ENCODE data around the gene VEZF1. TPM values are rescaled to one million over a fixed set of nuclear protein-coding genes. Genes with fewer than 3 reads are reported as not detected.

Gene VEZF1
- total RNA-seq, 8 experiments from 2014 or later, result 14.0 to 87.6 (median 43.0) TPM

- ATAC-seq (replicated peaks in 6 of 8), result peak in 1 of 8 experiments; percentile 22
- Histone ChIP-seq H3K4me1 (replicated peaks in 1 of 2) (peaks cover 8 to 27% of the 10 kb centered on the region in 2 donors), H3K4me3 (no peak overlapping the region), H3K27ac (no peak overlapping the region)
- WGBS, 10 experiments, result 17 to 29% (median 23%) methylated on average over 2 of the region's 2 CpGs; no CpG with 5 or more reads in 6 of the 10 experiments
- in situ Hi-C loops (cut with MboI; ENCODE audit: low pct_unique_long_range_greater_than_20kb in 2 of 9, low sequenced_read_pairs in 9 of 9, unreplicated experiment in 9 of 9), result loop anchor here in 7 of 9 experiments (10.0 to 25.0 kb wide), 4 partner anchors 107 to 140 kb away; partner anchors contain the start of gene MRPS23 (in 5 of the 7)
Measured at GRCh38 chr17:57994436-57994835, 6.4 kb upstream of the VEZF1 start.

GRCh38 chr17:57993471-57994365, 5.7 kb upstream of the VEZF1 start:
- in situ Hi-C loops (cut with MboI; ENCODE audit: low pct_unique_long_range_greater_than_20kb in 2 of 9, low sequenced_read_pairs in 9 of 9, unreplicated experiment in 9 of 9), result loop anchor here in 7 of 9 experiments (10.0 to 25.0 kb wide), 4 partner anchors 106 to 139 kb away; partner anchors contain the start of gene MRPS23 (in 5 of the 7)
- ATAC-seq (replicated peaks in 6 of 8), result no peak
- no peak overlapping the region for H3K4me3 ChIP-seq
- peaks cover 14 to 31% of the 10 kb centered on the region in 2 donors for H3K4me1 ChIP-seq (replicated peaks in 1 of 2)
- WGBS, 10 experiments, result 0 to 60% (median 46%) methylated on average over 1 to 3 of the region's 3 CpGs
- no peak overlapping the region for H3K27ac ChIP-seq

GRCh38 chr17:57991537-57991936, 3.5 kb upstream of the VEZF1 start:
- in situ Hi-C loops (cut with MboI; ENCODE audit: low pct_unique_long_range_greater_than_20kb in 2 of 9, low sequenced_read_pairs in 9 of 9, unreplicated experiment in 9 of 9), result loop anchor here in 7 of 9 experiments (10.0 to 25.0 kb wide), 4 partner anchors 104 to 137 kb away; partner anchors contain the start of gene MRPS23 (in 5 of the 7)
- H3K4me3 ChIP-seq, result no peak overlapping the region
- no peak for ATAC-seq (replicated peaks in 6 of 8)
- no peak overlapping the region for H3K27ac ChIP-seq
- peaks cover 15 to 32% of the 10 kb centered on the region in 2 donors for H3K4me1 ChIP-seq (replicated peaks in 1 of 2)

DNA sequence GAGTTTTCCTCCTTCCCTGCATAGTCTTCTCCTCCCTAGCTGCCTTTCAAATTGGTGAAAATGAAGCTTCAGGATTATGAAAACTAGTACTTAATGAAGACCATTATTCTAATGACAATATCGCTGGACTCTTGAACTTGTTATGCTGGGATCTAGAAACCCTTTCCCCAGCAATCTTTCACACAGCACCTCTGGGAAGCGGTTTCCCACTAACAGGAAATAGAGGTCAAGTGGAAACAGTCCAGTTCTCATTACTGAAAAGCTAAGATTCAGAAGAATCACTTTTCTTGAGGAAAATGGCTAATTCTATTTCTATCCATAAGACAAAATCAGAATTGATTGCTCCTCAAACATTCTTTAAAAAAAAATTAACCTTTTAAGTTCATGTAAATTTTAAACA, 2.0 kb upstream of the VEZF1 start:
- in situ Hi-C loops (cut with MboI; ENCODE audit: low pct_unique_long_range_greater_than_20kb in 2 of 9, low sequenced_read_pairs in 9 of 9, unreplicated experiment in 9 of 9), result loop anchor here in 7 of 9 experiments (10.0 to 25.0 kb wide), 4 partner anchors 103 to 135 kb away; partner anchors contain the start of gene MRPS23 (in 5 of the 7)
- 80 to 100% (median 100%) methylated on average over 1 to 2 of the region's 2 CpGs; no CpG with 5 or more reads in 2 of the 10 experiments for WGBS, 10 experiments

DNA sequence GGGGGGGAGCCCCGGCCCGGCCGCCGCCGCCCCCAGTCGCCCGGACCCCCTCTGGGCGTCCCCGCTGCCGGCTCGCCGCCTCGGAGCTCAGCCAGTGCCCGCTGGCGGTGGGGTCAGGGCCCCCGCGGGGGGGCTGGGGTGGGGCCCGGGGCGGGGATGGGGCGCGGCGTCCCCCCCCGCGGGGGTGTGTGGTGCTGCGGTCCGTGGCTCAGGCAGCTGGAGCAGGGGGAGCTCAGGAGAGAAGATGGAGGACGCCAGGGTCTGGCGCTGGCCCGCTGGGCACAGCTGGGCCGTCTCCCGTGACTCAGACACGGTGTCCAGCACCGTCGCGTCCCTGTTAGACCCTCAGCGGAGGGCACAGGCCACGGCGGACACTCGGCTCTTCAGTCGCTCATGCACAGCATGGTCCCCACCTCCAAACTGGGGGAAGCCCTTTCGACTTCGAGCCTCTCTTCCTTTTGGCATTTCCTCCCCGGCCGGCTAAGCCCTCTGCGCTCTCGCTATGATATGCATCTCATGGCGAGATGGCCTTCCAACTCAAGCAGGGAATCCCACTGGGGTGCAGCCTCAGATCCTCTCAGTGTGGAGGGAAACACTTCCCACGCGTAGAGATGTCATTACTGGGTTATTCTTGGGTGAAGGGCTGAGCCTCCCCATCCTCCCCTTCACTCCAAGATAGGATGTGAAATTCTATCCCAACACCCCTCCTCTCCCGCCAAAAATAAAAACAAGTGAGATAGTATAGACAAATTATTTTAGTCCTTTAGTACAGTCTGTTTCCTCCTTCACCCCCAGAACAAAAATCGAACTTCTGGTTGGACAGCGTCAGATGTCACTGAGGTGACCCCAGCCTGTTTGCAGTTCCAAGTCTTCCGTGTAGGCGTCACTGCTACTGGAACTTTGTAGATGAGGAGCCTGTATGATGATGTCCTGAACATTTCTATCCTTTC, 522 bp upstream of the VEZF1 start:
- Histone ChIP-seq H3K27ac (peak overlapping the region; percentile 97 to 99), H3K4me3 (peak overlapping the region; percentile 75 to 92 (median 83)), H3K4me1 (replicated peaks in 1 of 2) (peaks cover 17 to 37% of the 10 kb centered on the region in 2 donors)
- WGBS, 10 experiments, result 0 to 44% (median 17%) methylated on average over 1 to 8 of the region's 54 CpGs; no CpG with 5 or more reads in 3 of the 10 experiments
- in situ Hi-C loops (cut with MboI; ENCODE audit: low pct_unique_long_range_greater_than_20kb in 2 of 9, low sequenced_read_pairs in 9 of 9, unreplicated experiment in 9 of 9), result loop anchor here in 3 of 9 experiments (10.0 to 25.0 kb wide), 3 partner anchors 101 to 126 kb away; partner anchors contain the start of gene MRPS23 (in 1 of the 3)
- peak; percentile 64 to 82 (median 77) for ATAC-seq (replicated peaks in 6 of 8)

More for the DNA sequence above, 2.0 kb upstream of the VEZF1 start:
- ATAC-seq (replicated peaks in 6 of 8), result no peak
- no peak overlapping the region for H3K27ac ChIP-seq
- H3K4me1 ChIP-seq (replicated peaks in 1 of 2), result peaks cover 24 to 27% of the 10 kb centered on the region in 2 donors
- no peak overlapping the region for H3K4me3 ChIP-seq

DNA sequence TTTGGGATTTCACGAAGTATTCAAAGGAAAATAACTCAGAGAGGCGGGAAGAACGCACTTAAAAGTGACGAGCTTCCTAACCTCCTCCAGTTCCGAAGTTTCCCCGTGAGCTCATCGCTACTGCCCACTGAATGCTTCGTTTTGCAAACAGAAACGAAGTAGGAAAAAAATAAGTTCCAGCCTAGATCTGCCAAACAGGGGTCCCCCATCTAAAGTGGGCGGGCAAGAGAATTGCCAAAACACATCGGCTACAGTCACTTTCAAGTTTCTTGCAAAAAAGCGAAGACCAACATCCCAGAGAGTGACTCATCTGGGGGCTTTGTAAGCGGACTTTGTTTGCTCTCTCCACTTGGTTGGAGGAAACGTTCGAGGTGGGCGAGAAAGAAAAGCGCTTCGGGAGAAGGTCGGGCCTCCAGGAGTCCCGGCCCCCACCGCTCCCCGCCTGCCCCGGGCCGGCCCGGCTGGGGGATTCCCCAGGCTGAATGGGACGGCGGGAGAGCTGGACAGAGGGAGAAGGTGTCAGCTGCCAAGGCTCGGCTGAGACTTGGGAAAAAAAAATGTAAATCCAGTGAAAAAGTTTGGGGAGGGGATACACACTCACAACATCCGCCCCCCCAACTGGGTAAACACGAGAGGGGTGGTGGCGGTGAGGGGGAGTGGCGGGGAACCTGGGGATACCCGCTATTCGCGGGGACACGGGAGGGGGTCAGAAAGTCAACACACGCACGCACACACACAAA, 1.0 kb downstream of the VEZF1 start:
- Histone ChIP-seq H3K4me1 (replicated peaks in 1 of 2) (peaks cover 28 to 51% of the 10 kb centered on the region in 2 donors), H3K4me3 (peak overlapping the region; percentile 75 to 92 (median 83)), H3K27ac (peak overlapping the region; percentile 97 to 99)
- in situ Hi-C loops (cut with MboI; ENCODE audit: low pct_unique_long_range_greater_than_20kb in 2 of 9, low sequenced_read_pairs in 9 of 9, unreplicated experiment in 9 of 9), result loop anchor here in 3 of 9 experiments (10.0 to 25.0 kb wide), 3 partner anchors 100 to 125 kb away; partner anchors contain the start of gene MRPS23 (in 1 of the 3)
- ATAC-seq (replicated peaks in 6 of 8), result peak; percentile 13 to 35 (median 26)
- 0 to 7% (median 1%) methylated on average over 3 to 18 of the region's 38 CpGs for WGBS, 10 experiments

- H3K27ac ChIP-seq, result peak overlapping the region in 1 of 2 donors; percentile 97
- peak overlapping the region; percentile 18 to 92 (median 81) for H3K4me3 ChIP-seq
- in situ Hi-C loops (cut with MboI; ENCODE audit: low pct_unique_long_range_greater_than_20kb in 2 of 9, low sequenced_read_pairs in 9 of 9, unreplicated experiment in 9 of 9), result loop anchor here in 3 of 9 experiments (10.0 to 25.0 kb wide), 3 partner anchors 98 to 123 kb away; partner anchors contain the start of gene MRPS23 (in 1 of the 3)
- 0 to 43% (median 0%) methylated on average over 1 of the region's 1 CpG; no CpG with 5 or more reads in 2 of the 10 experiments for WGBS, 10 experiments
- peak in 2 of 8 experiments; percentile 6 to 13 for ATAC-seq (replicated peaks in 6 of 8)
- peaks cover 34 to 61% of the 10 kb centered on the region in 2 donors for H3K4me1 ChIP-seq (replicated peaks in 1 of 2)
Measured at GRCh38 chr17:57985675-57985974, 2.4 kb downstream of the VEZF1 start.

- H3K4me3 ChIP-seq, result peak overlapping the region; percentile 18 to 92 (median 81)
- in situ Hi-C loops (cut with MboI; ENCODE audit: low pct_unique_long_range_greater_than_20kb in 2 of 9, low sequenced_read_pairs in 9 of 9, unreplicated experiment in 9 of 9), result loop anchor here in 3 of 9 experiments (10.0 to 25.0 kb wide), 3 partner anchors 98 to 123 kb away; partner anchors contain the start of gene MRPS23 (in 1 of the 3)
- WGBS, 10 experiments, result 10 to 100% (median 48%) methylated on average over 1 to 4 of the region's 4 CpGs; no CpG with 5 or more reads in 2 of the 10 experiments
- peak overlapping the region in 1 of 2 donors; percentile 97 for H3K27ac ChIP-seq
- ATAC-seq (replicated peaks in 6 of 8), result no peak
- peaks cover 34 to 61% of the 10 kb centered on the region in 2 donors for H3K4me1 ChIP-seq (replicated peaks in 1 of 2)
Measured at GRCh38 chr17:57984936-57985674, 2.9 kb downstream of the VEZF1 start.

GRCh38 chr17:57984261-57984890, 3.7 kb downstream of the VEZF1 start:
- in situ Hi-C loops (cut with MboI; ENCODE audit: low pct_unique_long_range_greater_than_20kb in 2 of 9, low sequenced_read_pairs in 9 of 9, unreplicated experiment in 9 of 9), result loop anchor here in 3 of 9 experiments (10.0 to 25.0 kb wide), 3 partner anchors 97 to 122 kb away; partner anchors contain the start of gene MRPS23 (in 1 of the 3)
- 29 to 100% (median 67%) methylated on average over 2 to 4 of the region's 4 CpGs for WGBS, 10 experiments
- Histone ChIP-seq H3K4me3 (peak overlapping the region in 1 of 5 donors; percentile 75), H3K4me1 (replicated peaks in 1 of 2) (peaks cover 34 to 61% of the 10 kb centered on the region in 2 donors), H3K27ac (no peak overlapping the region)
- no peak for ATAC-seq (replicated peaks in 6 of 8)

- H3K4me1 ChIP-seq (replicated peaks in 1 of 2), result peaks cover 29 to 54% of the 10 kb centered on the region in 2 donors
- H3K27ac ChIP-seq, result no peak overlapping the region
- peak in 1 of 8 experiments; percentile 3 for ATAC-seq (replicated peaks in 6 of 8)
- H3K4me3 ChIP-seq, result no peak overlapping the region
- in situ Hi-C loops (cut with MboI; ENCODE audit: low pct_unique_long_range_greater_than_20kb in 2 of 9, low sequenced_read_pairs in 9 of 9, unreplicated experiment in 9 of 9), result loop anchor here in 3 of 9 experiments (10.0 to 25.0 kb wide), 3 partner anchors 96 to 121 kb away; partner anchors contain the start of gene MRPS23 (in 1 of the 3)
- 60 to 100% (median 100%) methylated on average over 1 of the region's 1 CpG; no CpG with 5 or more reads in 2 of the 10 experiments for WGBS, 10 experiments
Measured at GRCh38 chr17:57983446-57983845, 4.6 kb downstream of the VEZF1 start.

All from motor neuron (in vitro differentiated cells).